PC-3 (cell line): Measurements from ENCODE around the gene PRPF19. TPM values are rescaled to one million over a fixed set of nuclear protein-coding genes. Genes with fewer than 3 reads are reported as not detected.

Experiments
- ATAC-seq: fragments of 200-7000 bp; cut with Tn5 transposase; 2 replicates; pipeline ENCODE4 v1.9.1; 2020; ENCODE audit warnings: mild to moderate bottlenecking, moderate library complexity
- BruUV-seq: library from RNA; stranded (reverse); fragments of 400-500 nt; replicated peaks from 2 replicates; lab custom pipeline; 2021; lab: Mats Ljungman, UMichigan
- CTCF ChIA-PET: fragments of 300-600 bp; sonication (Branson Sonifier 250); formaldehyde crosslinking; loops from one replicate; lab custom pipeline; 2022; ENCODE audit warnings: antibody characterized with exemption; lab: Charles Lee
- POLR2A ChIA-PET: fragments of 300-600 bp; sonication (Branson Sonifier 250); formaldehyde crosslinking; loops from one replicate; lab custom pipeline; 2022; ENCODE audit warnings: antibody characterized with exemption; ENCODE audit not compliant: unreplicated experiment; lab: Charles Lee
- DNase-seq: peaks from one replicate; pipeline ENCODE4 v3.0.0-alpha.2; 2015
- H2AFZ ChIP-seq: fragments of 300-600 bp; sonication (generic); 2 replicates; pipeline ENCODE4 v1.6.0; 2016; ENCODE audit warnings: antibody characterized with exemption, low read length
- H3F3A ChIP-seq: fragments of 300-600 bp; sonication (generic); one replicate; pipeline ENCODE4 v1.6.0; 2017; ENCODE audit warnings: antibody characterized with exemption, low read length, control low read depth, mild to moderate bottlenecking; ENCODE audit not compliant: unreplicated experiment
- H3K27ac ChIP-seq: fragments of 300-600 bp; sonication (generic); 2 replicates; pipeline ENCODE4 v1.5.1; 2016; ENCODE audit warnings: mild to moderate bottlenecking, low read length
- H3K27me3 ChIP-seq: fragments of 300-600 bp; sonication (generic); 2 replicates; pipeline ENCODE4 v1.6.1; 2016; ENCODE audit warnings: low read length, mixed read lengths
- H3K36me3 ChIP-seq: fragments of 300-600 bp; sonication (generic); 2 replicates; pipeline ENCODE4 v1.6.1; 2016; ENCODE audit warnings: low read depth, mixed run types, low read length, mixed read lengths
- H3K4me1 ChIP-seq: fragments of 300-600 bp; sonication (generic); 2 replicates; pipeline ENCODE4 v1.5.1; 2016; ENCODE audit warnings: low read length; ENCODE audit not compliant: insufficient read depth
- H3K4me2 ChIP-seq: fragments of 300-600 bp; sonication (generic); 2 replicates; pipeline ENCODE4 v1.6.0; 2016; ENCODE audit warnings: low read length
- H3K4me3 ChIP-seq: fragments of 300-600 bp; sonication (generic); 2 replicates; pipeline ENCODE4 v1.5.1; 2016; ENCODE audit warnings: mild to moderate bottlenecking, low read length, mixed read lengths
- H3K79me2 ChIP-seq: fragments of 300-600 bp; sonication (generic); 2 replicates; pipeline ENCODE4 v1.6.1; 2017; ENCODE audit warnings: low read length, mixed read lengths
- H3K9ac ChIP-seq: fragments of 300-600 bp; sonication (generic); 2 replicates; pipeline ENCODE4 v1.6.0; 2016; ENCODE audit warnings: mild to moderate bottlenecking, low read length
- H3K9me2 ChIP-seq: fragments of 300-600 bp; sonication (generic); replicated peaks from 2 replicates; pipeline ENCODE4 v1.6.1; 2016; ENCODE audit warnings: mixed run types, low read length, mixed read lengths
- H3K9me3 ChIP-seq: fragments of 300-600 bp; sonication (generic); 2 replicates; pipeline ENCODE4 v1.6.1; 2016; ENCODE audit warnings: low read length, mixed read lengths
- H4K20me1 ChIP-seq: fragments of 300-600 bp; sonication (generic); 2 replicates; pipeline ENCODE4 v1.6.1; 2016; ENCODE audit warnings: low read length, mixed read lengths
- CTCF ChIP-seq: fragments of 300-600 bp; sonication (generic); conservative IDR thresholded peaks from 2 replicates; pipeline ENCODE4 v1.5.1; 2017; ENCODE audit warnings: antibody characterized with exemption, low read depth, mild to moderate bottlenecking, low read length
- EZH2 ChIP-seq: fragments of 300-600 bp; sonication (generic); IDR thresholded peaks from one replicate; pipeline ENCODE4 v1.6.1; 2017; ENCODE audit warnings: antibody characterized with exemption, mild to moderate bottlenecking, low read length; ENCODE audit not compliant: unreplicated experiment
- EZH2phosphoT487 ChIP-seq: fragments of 300-600 bp; sonication (generic); IDR thresholded peaks from 2 replicates; pipeline ENCODE4 v1.6.1; 2018; ENCODE audit warnings: mild to moderate bottlenecking, antibody characterized with exemption, low read length, borderline replicate concordance
- intact Hi-C: fragments of 100-400 bp; cut with micrococcal nuclease; formaldehyde crosslinking; loops from 2 replicates; pipeline ENCODE4 v1.9.0; 2023
- total RNA-seq: library from RNA; depleted of rRNA; stranded (reverse); fragments of >200 nt; gene quantifications from 2 replicates; pipeline ENCODE4 v1.2.3, GENCODE V29; 2014

Gene PRPF19
- total RNA-seq, 1 experiment from 2014 or later, result 165 TPM

GRCh38 chr11:60913793-60914632 lies 7.6 kb upstream of the PRPF19 start, which contains the start of gene TMEM109:
TSS of gene TMEM109 (plus strand) at chr11:60914158. CDS start at chr11:60919694, 5,536 bp downstream.
- H3K27ac ChIP-seq, result peak within 1 kb of the TSS; percentile 73
- H3K36me3 ChIP-seq, result peaks cover 7% of the 10 kb centered on the region; the same call in 1 of the 2 replicates
- H3K4me1 ChIP-seq, result peaks cover 33% of the 10 kb centered on the region
- no peaks in the 10 kb centered on the region for H3K9me2 ChIP-seq
- peaks cover 51% of the 10 kb centered on the region for H3K79me2 ChIP-seq
- H2AFZ ChIP-seq, result peak within 1 kb of the TSS; percentile 97
- no peak for TF ChIP-seq CTCF
- TF ChIP-seq EZH2, result no peak
- no peak for TF ChIP-seq EZH2phosphoT487
- DNase-seq, result peak; percentile 89
- peak within 1 kb of the TSS; percentile 89 for H3K9ac ChIP-seq
- POLR2A ChIA-PET, result interaction anchor here (0.6 kb wide), 2 partner anchors 141 to 1135 kb away, joined by 3 to 6 read pairs; no protein-coding TSS in a partner anchor
- no peaks in the 10 kb centered on the region for H3K27me3 ChIP-seq
- CTCF ChIA-PET, result interaction anchor here (0.6 to 1.9 kb wide), 6 partner anchors 15 to 216 kb away, joined by 3 to 13 read pairs (median 4); no protein-coding TSS in a partner anchor
- intact Hi-C loops, result loop anchor here (2.0 kb wide), 2 partner anchors 217 to 247 kb away; partner anchors contain the start of gene VPS37C
- peak; percentile 71 for ATAC-seq
- peak within 1 kb of the TSS; percentile 93 for H3K4me2 ChIP-seq
- H3K4me3 ChIP-seq, result peak within 1 kb of the TSS; percentile 73
- BruUV-seq, result no TSS peak
- H4K20me1 ChIP-seq, result peaks cover 7% of the 10 kb centered on the region
- H3K9me3 ChIP-seq, result no peaks in the 10 kb centered on the region
- H3F3A ChIP-seq, result peaks cover 7% of the 10 kb centered on the region

GRCh38 chr11:60912851-60913528 lies 6.6 kb upstream of the PRPF19 start:
- peak overlapping the region; percentile 89 for H3K9ac ChIP-seq
- TF ChIP-seq EZH2, result no peak
- no peak for TF ChIP-seq CTCF
- no peak for TF ChIP-seq EZH2phosphoT487
- no TSS peak for BruUV-seq
- no peak for ATAC-seq
- peak overlapping the region; percentile 97 for H2AFZ ChIP-seq
- H3K27ac ChIP-seq, result no peak overlapping the region
- H3K79me2 ChIP-seq, result peaks cover 41% of the 10 kb centered on the region
- peak overlapping the region; percentile 93 for H3K4me2 ChIP-seq
- no peaks in the 10 kb centered on the region for H3K9me2 ChIP-seq
- no peak for DNase-seq
- ChIA-PET CTCF (interaction anchor here (1.3 to 1.9 kb wide), 2 partner anchors 14 to 217 kb away, joined by 3 to 13 read pairs; no protein-coding TSS in a partner anchor), POLR2A (interaction anchor here (0.7 kb wide), 1 partner anchor 1928 kb away, joined by 8 read pairs; no protein-coding TSS in a partner anchor)
- H3K27me3 ChIP-seq, result no peaks in the 10 kb centered on the region
- H4K20me1 ChIP-seq, result no peaks in the 10 kb centered on the region
- intact Hi-C loops, result no loop called here
- peak overlapping the region; percentile 73 for H3K4me3 ChIP-seq
- H3F3A ChIP-seq, result peaks cover 7% of the 10 kb centered on the region
- peaks cover 23% of the 10 kb centered on the region for H3K4me1 ChIP-seq
- no peaks in the 10 kb centered on the region for H3K9me3 ChIP-seq
- peaks cover 2% of the 10 kb centered on the region; the same call in 1 of the 2 replicates for H3K36me3 ChIP-seq
